Measurements from ENCODE around the gene TSKU. TPM values are rescaled to one million over a fixed set of nuclear protein-coding genes. Genes with fewer than 3 reads are reported as not detected.
A peak's percentile ranks its signal among the peaks of the same experiment; 100 is the strongest.

Gene TSKU
- total and polyA plus RNA-seq, 2 experiments from 2014 or later = 11.7 to 31.1 TPM

DNA sequence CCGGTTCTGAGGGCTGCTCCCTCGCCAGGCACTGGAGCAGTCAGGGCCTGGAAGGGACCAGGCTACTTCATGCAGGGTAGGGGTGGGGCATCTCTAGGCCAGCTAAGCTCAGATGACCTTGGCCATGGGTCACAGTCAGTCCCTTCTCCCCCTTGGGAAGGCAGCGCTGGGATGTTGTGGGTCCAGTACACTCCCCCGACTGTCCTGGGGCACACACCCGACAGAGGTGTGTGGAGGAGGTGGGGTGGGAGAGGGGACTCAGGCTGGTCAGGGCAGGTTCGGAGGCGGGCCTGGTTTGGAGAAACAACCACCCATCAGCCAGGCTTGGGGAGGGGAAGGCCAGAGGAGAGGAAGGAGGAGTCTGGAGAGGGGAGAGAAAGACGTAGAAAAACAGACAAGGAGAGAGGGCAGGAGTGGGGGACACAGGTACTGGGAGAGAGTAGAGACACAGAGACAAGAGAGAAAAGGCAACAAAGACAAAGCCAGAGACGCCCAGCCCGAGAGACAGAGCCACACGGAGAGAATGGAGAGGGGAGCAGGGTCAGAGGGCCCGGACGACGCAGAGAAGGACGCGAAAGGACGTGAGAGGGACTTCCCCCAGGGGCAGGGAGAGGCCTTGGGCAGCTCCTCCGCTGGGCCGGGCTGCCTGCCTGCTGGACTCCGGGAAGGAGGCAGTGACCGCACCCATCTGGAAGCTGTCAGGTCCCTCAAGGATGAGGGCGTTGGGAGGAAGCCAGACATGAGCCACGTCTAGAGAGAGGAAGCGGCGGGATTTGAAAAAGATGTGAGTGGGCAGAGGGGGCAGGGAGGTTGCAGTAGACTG, 30.6 kb upstream of the TSKU start:
- Mint-ChIP-seq H3K9me3 (no peaks in the 10 kb centered on the region), H3K4me1 (peaks cover 32% of the 10 kb centered on the region), H3K4me3 (no peak overlapping the region), H3K27me3 (ENCODE audit: insufficient read depth, low read depth, poor library complexity) (peaks cover 21% of the 10 kb centered on the region), H3K36me3 (ENCODE audit: low read depth) (no peaks in the 10 kb centered on the region), H3K27ac (no peak overlapping the region)
- TF ChIP-seq ETS1 (IDR thresholded peaks at IDR 0.05) = no peak
- no peak for TF ChIP-seq ZNF331 (CRISPR knock-in tag; IDR thresholded peaks at IDR 0.05; ENCODE audit: low read depth)
- TF ChIP-seq STAT1 (IDR thresholded peaks at IDR 0.05; ENCODE audit: unreplicated experiment) = no peak
- TF ChIP-seq REST (IDR thresholded peaks at IDR 0.05; ENCODE audit: unreplicated experiment) = no peak
- TF ChIP-seq JUNB (IDR thresholded peaks at IDR 0.05; ENCODE audit: unreplicated experiment) = no peak
- TF ChIP-seq ZNF462 (CRISPR knock-in tag; IDR thresholded peaks at IDR 0.05) = no peak
- no peak for TF ChIP-seq NANOG (IDR thresholded peaks at IDR 0.05; ENCODE audit: borderline replicate concordance)
- TF ChIP-seq EZH2 (IDR thresholded peaks at IDR 0.05; ENCODE audit: low read depth, unreplicated experiment) = no peak
- TF ChIP-seq CTCF (conservative IDR thresholded peaks at IDR 0.05; ENCODE audit: low read depth in 2 of 2) = no peak
- TF ChIP-seq CREB1 (CRISPR knock-in tag; IDR thresholded peaks at IDR 0.05; ENCODE audit: low read depth) = no peak
- TF ChIP-seq POLR2AphosphoS5 (IDR thresholded peaks at IDR 0.05; ENCODE audit: low read depth) = no peak
- TF ChIP-seq EZH2phosphoT487 (IDR thresholded peaks at IDR 0.05; ENCODE audit: unreplicated experiment) = no peak
- no peak for TF ChIP-seq ZNF114 (CRISPR knock-in tag; IDR thresholded peaks at IDR 0.05)
- no peaks in the 10 kb centered on the region for H4K20me1 ChIP-seq (replicated peaks; ENCODE audit: insufficient read depth)
- DNase-seq (ENCODE audit: low spot score) (no peak), ATAC-seq (peak; percentile 74)
- H3K4me2 ChIP-seq = no peak overlapping the region
- H3K27me3 ChIP-seq (ENCODE audit: insufficient read depth) = no peaks in the 10 kb centered on the region
- H3K4me1 ChIP-seq (ENCODE audit: insufficient read depth) = peaks cover 11% of the 10 kb centered on the region
- no peak overlapping the region for H3K27ac ChIP-seq (ENCODE audit: low read depth)
- no peaks in the 10 kb centered on the region for H3K36me3 ChIP-seq (ENCODE audit: insufficient read depth)
- no peaks in the 10 kb centered on the region for H3K9me2 ChIP-seq (ENCODE audit: insufficient read depth)
- peak overlapping the region; percentile 97 for H2AFZ ChIP-seq
- H3F3A ChIP-seq (replicated peaks; ENCODE audit: low read depth) = no peaks in the 10 kb centered on the region
- no peaks in the 10 kb centered on the region for H3K79me2 ChIP-seq (replicated peaks; ENCODE audit: insufficient read depth)
- no peak overlapping the region for H3K4me3 ChIP-seq

All from GM23338 (cell line).